ENCODE measurements around the gene MEF2A.
A peak's percentile ranks its signal among the peaks of the same experiment; 100 is the strongest.

Gene MEF2A

GRCh38 chr15:99564221-99565048 is 1.3 kb upstream of the MEF2A start:
- no peak for DNase-seq

GRCh38 chr15:99565049-99565298 is 810 bp upstream of the MEF2A start:
- no peak for DNase-seq

GRCh38 chr15:99566157-99566897 is 543 bp downstream of the MEF2A start:
- no peak for DNase-seq

- no peak for DNase-seq
Observed at GRCh38 chr15:99568625-99569352, 3.0 kb downstream of the MEF2A start.

GRCh38 chr15:99571299-99571698 is 5.5 kb downstream of the MEF2A start:
- no peak for DNase-seq

- DNase-seq = no peak
Observed at GRCh38 chr15:99574048-99574447, 8.3 kb downstream of the MEF2A start.

- peak; percentile 3 for DNase-seq
Observed at GRCh38 chr15:99574502-99574901, 8.7 kb downstream of the MEF2A start.

- DNase-seq = no peak
Observed at GRCh38 chr15:99578809-99579208, 13.0 kb downstream of the MEF2A start.

- DNase-seq = no peak
Observed at GRCh38 chr15:99580076-99580475, 14.3 kb downstream of the MEF2A start.

GRCh38 chr15:99582508-99582960 is 16.8 kb downstream of the MEF2A start:
- DNase-seq = no peak

GRCh38 chr15:99584081-99584600 is 18.4 kb downstream of the MEF2A start:
- DNase-seq = no peak

GRCh38 chr15:99586121-99586520 is 20.3 kb downstream of the MEF2A start:
- no peak for DNase-seq

GRCh38 chr15:99589801-99590200 is 24.0 kb downstream of the MEF2A start:
- DNase-seq = no peak

- no peak for DNase-seq
Observed at GRCh38 chr15:99590913-99591646, 25.3 kb downstream of the MEF2A start.

GRCh38 chr15:99592145-99592791 is 26.5 kb downstream of the MEF2A start:
- DNase-seq = no peak

GRCh38 chr15:99593070-99593469 is 27.3 kb downstream of the MEF2A start:
- no peak for DNase-seq

GRCh38 chr15:99594916-99595315 is 29.1 kb downstream of the MEF2A start:
- no peak for DNase-seq

GRCh38 chr15:99598296-99598695 is 32.5 kb downstream of the MEF2A start:
- no peak for DNase-seq

GRCh38 chr15:99603828-99604227 is 38.0 kb downstream of the MEF2A start:
- no peak for DNase-seq

GRCh38 chr15:99604865-99605264 is 39.1 kb downstream of the MEF2A start:
- no peak for DNase-seq

- no peak for DNase-seq
Observed at GRCh38 chr15:99605490-99605931, 39.7 kb downstream of the MEF2A start.

GRCh38 chr15:99605990-99606389 is 40.2 kb downstream of the MEF2A start:
- DNase-seq = no peak

Measured in NCI-H2081 treated with DMSO at 0.1 percent for 48 hours (cell line).